ENCODE measurements around the gene ATP8A2. TPM values are rescaled to one million over a fixed set of nuclear protein-coding genes. Genes with fewer than 3 reads are reported as not detected.

ATP8A2 gene
- total RNA-seq, 6 donors from 2014 or later, result 0.55 to 1.5 (median 0.87) TPM

- no peaks in the 10 kb centered on the region for H3K27me3 ChIP-seq
- no peaks in the 10 kb centered on the region for H3K9me3 ChIP-seq
- H3K4me1 ChIP-seq, result peaks cover 0 to 6% (median 0%) of the 10 kb centered on the region in 4 donors
- ATAC-seq (ENCODE audit: low FRiP score in 2 of 2) (peak in 1 of 2 donors; percentile 19), DNase-seq (no peak)
- no peak overlapping the region for H3K4me3 ChIP-seq
- no peak overlapping the region for H3K27ac ChIP-seq
- TF ChIP-seq CTCF (IDR thresholded peaks at IDR 0.05) (no peak), POLR2AphosphoS5 (IDR thresholded peaks at IDR 0.05) (no peak), POLR2A (IDR thresholded peaks at IDR 0.05) (no peak), EP300 (IDR thresholded peaks at IDR 0.05) (no peak)
- WGBS, 2 donors, result 83 to 93% methylated on average over 9 of the region's 9 CpGs
- no peaks in the 10 kb centered on the region for H3K36me3 ChIP-seq
Observed at GRCh38 chr13:25686831-25687470, 315.2 kb downstream of the ATP8A2 start.

- Histone ChIP-seq H3K27me3 (no peaks in the 10 kb centered on the region), H3K4me1 (peaks cover 0 to 6% (median 0%) of the 10 kb centered on the region in 4 donors), H3K27ac (no peak overlapping the region), H3K36me3 (no peaks in the 10 kb centered on the region), H3K9me3 (no peaks in the 10 kb centered on the region), H3K4me3 (no peak overlapping the region)
- no peak for TF ChIP-seq EP300 (IDR thresholded peaks at IDR 0.05)
- no peak for TF ChIP-seq CTCF (IDR thresholded peaks at IDR 0.05)
- no peak for TF ChIP-seq POLR2AphosphoS5 (IDR thresholded peaks at IDR 0.05)
- TF ChIP-seq POLR2A (IDR thresholded peaks at IDR 0.05), result no peak
- peak in 1 of 2 donors; percentile 36 for ATAC-seq (ENCODE audit: low FRiP score in 2 of 2)
- no peak for DNase-seq
- WGBS, 2 donors, result 47 to 48% methylated on average over 9 of the region's 9 CpGs
Observed at GRCh38 chr13:25687471-25688225, 315.9 kb downstream of the ATP8A2 start.

GRCh38 chr13:25688536-25688935 is 316.8 kb downstream of the ATP8A2 start:
- peaks cover 0 to 6% (median 0%) of the 10 kb centered on the region in 4 donors for H3K4me1 ChIP-seq
- H3K27ac ChIP-seq, result no peak overlapping the region
- DNase-seq (no peak), ATAC-seq (ENCODE audit: low FRiP score in 2 of 2) (no peak)
- H3K36me3 ChIP-seq, result no peaks in the 10 kb centered on the region
- H3K9me3 ChIP-seq, result no peaks in the 10 kb centered on the region
- 68 to 76% methylated on average over 5 of the region's 5 CpGs for WGBS, 2 donors
- no peak overlapping the region for H3K4me3 ChIP-seq
- H3K27me3 ChIP-seq, result no peaks in the 10 kb centered on the region
- no peak for TF ChIP-seq POLR2A (IDR thresholded peaks at IDR 0.05)

- DNase-seq, result no peak
- no peak for ATAC-seq (ENCODE audit: low FRiP score in 2 of 2)
- TF ChIP-seq CTCF (IDR thresholded peaks at IDR 0.05), result no peak
- no peak for TF ChIP-seq POLR2A (IDR thresholded peaks at IDR 0.05)
- no peak for TF ChIP-seq POLR2AphosphoS5 (IDR thresholded peaks at IDR 0.05)
- no peak for TF ChIP-seq EP300 (IDR thresholded peaks at IDR 0.05)
- H3K27me3 ChIP-seq, result no peaks in the 10 kb centered on the region
- H3K4me3 ChIP-seq, result no peak overlapping the region
- H3K4me1 ChIP-seq, result peaks cover 0 to 6% (median 0%) of the 10 kb centered on the region in 4 donors
- no peaks in the 10 kb centered on the region for H3K36me3 ChIP-seq
- no peaks in the 10 kb centered on the region for H3K9me3 ChIP-seq
- WGBS, 2 donors, result 90 to 95% methylated on average over 2 of the region's 2 CpGs
- H3K27ac ChIP-seq, result no peak overlapping the region
Observed at GRCh38 chr13:25689539-25689938, 317.8 kb downstream of the ATP8A2 start.

GRCh38 chr13:25690582-25690981 is 318.8 kb downstream of the ATP8A2 start:
- 90 to 91% methylated on average over 2 of the region's 2 CpGs for WGBS, 2 donors
- Histone ChIP-seq H3K36me3 (no peaks in the 10 kb centered on the region), H3K27me3 (no peaks in the 10 kb centered on the region), H3K27ac (no peak overlapping the region), H3K4me1 (peaks cover 0 to 6% (median 0%) of the 10 kb centered on the region in 4 donors), H3K4me3 (no peak overlapping the region), H3K9me3 (no peaks in the 10 kb centered on the region)
- no peak for TF ChIP-seq EP300 (IDR thresholded peaks at IDR 0.05)
- TF ChIP-seq POLR2A (IDR thresholded peaks at IDR 0.05), result no peak
- TF ChIP-seq POLR2AphosphoS5 (IDR thresholded peaks at IDR 0.05), result no peak
- TF ChIP-seq CTCF (IDR thresholded peaks at IDR 0.05), result no peak
- DNase-seq (no peak), ATAC-seq (ENCODE audit: low FRiP score in 2 of 2) (no peak)

Data from upper lobe of left lung (tissue), 6 donors.